Measurements from ENCODE around the gene GDPD5. TPM values are rescaled to one million over a fixed set of nuclear protein-coding genes. Genes with fewer than 3 reads are reported as not detected.

GDPD5 gene
- total and polyA plus RNA-seq, 9 of the 15 experiments (the other 6 are each of a cell fraction or from before 2014, with no cell fraction given), result 0.32 to 27.3 (median 8.0) TPM

DNA sequence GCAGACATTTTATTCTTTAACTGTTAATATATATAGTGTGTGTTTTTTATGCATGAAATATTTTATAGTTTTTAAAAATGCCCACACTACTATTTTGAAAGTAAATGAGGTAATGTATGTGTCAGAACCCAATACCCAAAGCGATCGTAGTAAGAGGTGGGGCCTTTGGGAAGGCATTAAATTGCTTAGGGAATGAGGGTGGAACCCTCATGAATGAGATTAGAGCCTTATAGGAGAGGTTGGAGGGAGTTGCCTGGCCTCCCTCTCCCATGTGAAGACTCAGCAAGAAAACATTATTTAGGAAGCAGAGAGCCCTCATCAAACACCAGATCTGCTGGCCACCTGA, 103.9 kb downstream of the GDPD5 start (continued):
- TF ChIP-seq, protein P1, sequence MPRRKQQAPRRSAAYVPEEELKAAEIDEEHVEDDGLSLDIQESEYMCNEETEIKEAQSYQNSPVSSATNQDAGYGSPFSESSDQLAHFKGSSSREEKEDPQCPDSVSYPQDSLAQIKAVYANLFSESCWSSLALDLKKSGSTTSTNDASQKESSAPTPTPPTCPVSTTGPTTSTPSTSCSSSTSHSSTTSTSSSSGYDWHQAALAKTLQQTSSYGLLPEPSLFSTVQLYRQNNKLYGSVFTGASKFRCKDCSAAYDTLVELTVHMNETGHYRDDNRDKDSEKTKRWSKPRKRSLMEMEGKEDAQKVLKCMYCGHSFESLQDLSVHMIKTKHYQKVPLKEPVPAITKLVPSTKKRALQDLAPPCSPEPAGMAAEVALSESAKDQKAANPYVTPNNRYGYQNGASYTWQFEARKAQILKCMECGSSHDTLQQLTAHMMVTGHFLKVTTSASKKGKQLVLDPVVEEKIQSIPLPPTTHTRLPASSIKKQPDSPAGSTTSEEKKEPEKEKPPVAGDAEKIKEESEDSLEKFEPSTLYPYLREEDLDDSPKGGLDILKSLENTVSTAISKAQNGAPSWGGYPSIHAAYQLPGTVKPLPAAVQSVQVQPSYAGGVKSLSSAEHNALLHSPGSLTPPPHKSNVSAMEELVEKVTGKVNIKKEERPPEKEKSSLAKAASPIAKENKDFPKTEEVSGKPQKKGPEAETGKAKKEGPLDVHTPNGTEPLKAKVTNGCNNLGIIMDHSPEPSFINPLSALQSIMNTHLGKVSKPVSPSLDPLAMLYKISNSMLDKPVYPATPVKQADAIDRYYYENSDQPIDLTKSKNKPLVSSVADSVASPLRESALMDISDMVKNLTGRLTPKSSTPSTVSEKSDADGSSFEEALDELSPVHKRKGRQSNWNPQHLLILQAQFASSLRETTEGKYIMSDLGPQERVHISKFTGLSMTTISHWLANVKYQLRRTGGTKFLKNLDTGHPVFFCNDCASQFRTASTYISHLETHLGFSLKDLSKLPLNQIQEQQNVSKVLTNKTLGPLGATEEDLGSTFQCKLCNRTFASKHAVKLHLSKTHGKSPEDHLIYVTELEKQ (CRISPR knock-in tag; IDR thresholded peaks at IDR 0.05), result no peak
- no peak for TF ChIP-seq ARNT (IDR thresholded peaks at IDR 0.05)
- TF ChIP-seq, protein P2, sequence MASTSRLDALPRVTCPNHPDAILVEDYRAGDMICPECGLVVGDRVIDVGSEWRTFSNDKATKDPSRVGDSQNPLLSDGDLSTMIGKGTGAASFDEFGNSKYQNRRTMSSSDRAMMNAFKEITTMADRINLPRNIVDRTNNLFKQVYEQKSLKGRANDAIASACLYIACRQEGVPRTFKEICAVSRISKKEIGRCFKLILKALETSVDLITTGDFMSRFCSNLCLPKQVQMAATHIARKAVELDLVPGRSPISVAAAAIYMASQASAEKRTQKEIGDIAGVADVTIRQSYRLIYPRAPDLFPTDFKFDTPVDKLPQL (IDR thresholded peaks at IDR 0.05; ENCODE audit: extremely low read depth, insufficient read length), result no peak
- TF ChIP-seq SP2 (IDR thresholded peaks at IDR 0.05; ENCODE audit: extremely low read depth, low read depth, low read length, poor library complexity, severe bottlenecking), result no peak
- no peak for TF ChIP-seq ZNF830 (CRISPR knock-in tag; IDR thresholded peaks at IDR 0.05)
- TF ChIP-seq, protein P3, sequence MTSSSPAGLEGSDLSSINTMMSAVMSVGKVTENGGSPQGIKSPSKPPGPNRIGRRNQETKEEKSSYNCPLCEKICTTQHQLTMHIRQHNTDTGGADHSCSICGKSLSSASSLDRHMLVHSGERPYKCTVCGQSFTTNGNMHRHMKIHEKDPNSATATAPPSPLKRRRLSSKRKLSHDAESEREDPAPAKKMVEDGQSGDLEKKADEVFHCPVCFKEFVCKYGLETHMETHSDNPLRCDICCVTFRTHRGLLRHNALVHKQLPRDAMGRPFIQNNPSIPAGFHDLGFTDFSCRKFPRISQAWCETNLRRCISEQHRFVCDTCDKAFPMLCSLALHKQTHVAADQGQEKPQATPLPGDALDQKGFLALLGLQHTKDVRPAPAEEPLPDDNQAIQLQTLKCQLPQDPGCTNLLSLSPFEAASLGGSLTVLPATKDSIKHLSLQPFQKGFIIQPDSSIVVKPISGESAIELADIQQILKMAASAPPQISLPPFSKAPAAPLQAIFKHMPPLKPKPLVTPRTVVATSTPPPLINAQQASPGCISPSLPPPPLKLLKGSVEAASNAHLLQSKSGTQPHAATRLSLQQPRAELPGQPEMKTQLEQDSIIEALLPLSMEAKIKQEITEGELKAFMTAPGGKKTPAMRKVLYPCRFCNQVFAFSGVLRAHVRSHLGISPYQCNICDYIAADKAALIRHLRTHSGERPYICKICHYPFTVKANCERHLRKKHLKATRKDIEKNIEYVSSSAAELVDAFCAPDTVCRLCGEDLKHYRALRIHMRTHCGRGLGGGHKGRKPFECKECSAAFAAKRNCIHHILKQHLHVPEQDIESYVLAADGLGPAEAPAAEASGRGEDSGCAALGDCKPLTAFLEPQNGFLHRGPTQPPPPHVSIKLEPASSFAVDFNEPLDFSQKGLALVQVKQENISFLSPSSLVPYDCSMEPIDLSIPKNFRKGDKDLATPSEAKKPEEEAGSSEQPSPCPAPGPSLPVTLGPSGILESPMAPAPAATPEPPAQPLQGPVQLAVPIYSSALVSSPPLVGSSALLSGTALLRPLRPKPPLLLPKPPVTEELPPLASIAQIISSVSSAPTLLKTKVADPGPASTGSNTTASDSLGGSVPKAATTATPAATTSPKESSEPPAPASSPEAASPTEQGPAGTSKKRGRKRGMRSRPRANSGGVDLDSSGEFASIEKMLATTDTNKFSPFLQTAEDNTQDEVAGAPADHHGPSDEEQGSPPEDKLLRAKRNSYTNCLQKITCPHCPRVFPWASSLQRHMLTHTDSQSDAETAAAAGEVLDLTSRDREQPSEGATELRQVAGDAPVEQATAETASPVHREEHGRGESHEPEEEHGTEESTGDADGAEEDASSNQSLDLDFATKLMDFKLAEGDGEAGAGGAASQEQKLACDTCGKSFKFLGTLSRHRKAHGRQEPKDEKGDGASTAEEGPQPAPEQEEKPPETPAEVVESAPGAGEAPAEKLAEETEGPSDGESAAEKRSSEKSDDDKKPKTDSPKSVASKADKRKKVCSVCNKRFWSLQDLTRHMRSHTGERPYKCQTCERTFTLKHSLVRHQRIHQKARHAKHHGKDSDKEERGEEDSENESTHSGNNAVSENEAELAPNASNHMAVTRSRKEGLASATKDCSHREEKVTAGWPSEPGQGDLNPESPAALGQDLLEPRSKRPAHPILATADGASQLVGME (CRISPR knock-in tag; IDR thresholded peaks at IDR 0.05), result no peak
